OCI-LY7 (cell line): ENCODE data around the gene USP22.

ENCODE experiments used
- CTCF ChIP-seq: fragments of 200-600 bp; sonication (generic); conservative IDR thresholded peaks from 2 replicates; pipeline ENCODE4 v1.5.1; 2014; ENCODE audit warnings: mild to moderate bottlenecking, antibody characterized with exemption, low read length, moderate library complexity, mixed read lengths
- EZH2phosphoT487 ChIP-seq: fragments of 200-600 bp; sonication (generic); IDR thresholded peaks from 2 replicates; pipeline ENCODE4 v1.6.1; 2018; ENCODE audit warnings: low read depth, borderline replicate concordance, mild to moderate bottlenecking, mixed run types, antibody characterized with exemption, low read length, moderate library complexity, mixed read lengths

- TF ChIP-seq CTCF: no peak
- TF ChIP-seq EZH2phosphoT487: no peak
These were observed 8.2 kb downstream of the USP22 start for GRCh38 chr17:21034340-21035235.
